ENCODE measurements around the gene OR8J3.
"Not testable (repeated sequence)": the region's sequence is repeated elsewhere in the genome, so short reads cannot be mapped to it uniquely, and the experiment has no call there.

The OR8J3 gene

DNA sequence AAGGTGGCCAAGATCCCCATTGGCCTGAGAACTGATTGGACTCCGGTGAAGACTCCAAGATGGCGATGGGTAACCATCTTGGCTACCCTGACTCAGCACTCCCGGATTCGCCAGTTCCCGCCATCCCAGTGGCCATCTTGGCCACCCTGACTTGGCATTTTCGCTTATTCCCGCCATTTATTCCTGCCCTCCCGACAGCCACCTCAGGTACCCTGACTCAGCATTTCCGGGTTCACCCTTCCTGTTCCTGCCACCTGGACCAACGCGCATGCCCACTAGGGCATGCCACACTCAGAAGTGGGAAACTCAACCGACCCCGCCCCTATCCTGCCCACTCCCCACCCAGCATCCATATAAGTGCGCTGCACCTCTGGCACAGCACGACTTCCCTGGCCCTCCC is 12.3 kb upstream of the OR8J3 start:
- Histone ChIP-seq H3K27ac (ENCODE audit: insufficient read depth in 1 of 2, low read depth in 1 of 2, low read length in 2 of 2, poor library complexity in 1 of 2, severe bottlenecking in 2 of 2) (no peak overlapping the region), H3K4me3 (ENCODE audit: control insufficient read depth in 1 of 7, extremely low read depth in 1 of 7, insufficient read depth in 4 of 7, low read depth in 2 of 7, low read length in 6 of 7) (no peak overlapping the region), H3K27me3 (replicated peaks in 2 of 5; ENCODE audit: control insufficient read depth in 4 of 5, insufficient read depth in 5 of 5, low read length in 4 of 5) (no peaks in the 10 kb centered on the region), H3K4me1 (ENCODE audit: control extremely low read depth in 1 of 4, control insufficient read depth in 4 of 4, insufficient read depth in 4 of 4, low read length in 3 of 4) (no peaks in the 10 kb centered on the region), H3K36me3 (ENCODE audit: control insufficient read depth in 4 of 4, insufficient read depth in 4 of 4, low read length in 3 of 4) (no peaks in the 10 kb centered on the region), H3K9me3 (ENCODE audit: control extremely low read depth in 1 of 5, control insufficient read depth in 4 of 5, insufficient read depth in 2 of 5, low read depth in 1 of 5, low read length in 4 of 5) (peaks cover 0 to 10% (median 3%) of the 10 kb centered on the region in 5 experiments)
- no peak for DNase-seq
- POLR2A ChIA-PET = no interaction called here
- WGBS (ENCODE audit: insufficient coverage) = 96% methylated on average over 13 of the region's 15 CpGs
- CTCF ChIA-PET = no interaction called here

- CTCF ChIA-PET = no interaction called here
- WGBS (ENCODE audit: insufficient coverage) = no CpG with 5 or more reads among the region's 1 CpG
These were observed 11.4 kb upstream of the OR8J3 start for GRCh38 chr11:56151376-56151775.

GRCh38 chr11:56143681-56144080 is 3.7 kb upstream of the OR8J3 start:
- CTCF ChIA-PET, POLR2A ChIA-PET: not testable (repeated sequence)
- no CpG with 5 or more reads among the region's 30 CpGs for WGBS (ENCODE audit: insufficient coverage)

More at GRCh38 chr11:56151376-56151775, 11.4 kb upstream of the OR8J3 start:
- no peak for DNase-seq
- Histone ChIP-seq H3K9me3 (ENCODE audit: control extremely low read depth in 1 of 5, control insufficient read depth in 4 of 5, insufficient read depth in 2 of 5, low read depth in 1 of 5, low read length in 4 of 5) (peaks cover 0 to 10% (median 3%) of the 10 kb centered on the region in 5 experiments), H3K4me1 (ENCODE audit: control extremely low read depth in 1 of 4, control insufficient read depth in 4 of 4, insufficient read depth in 4 of 4, low read length in 3 of 4) (no peaks in the 10 kb centered on the region), H3K27ac (ENCODE audit: insufficient read depth in 1 of 2, low read depth in 1 of 2, low read length in 2 of 2, poor library complexity in 1 of 2, severe bottlenecking in 2 of 2) (no peak overlapping the region), H3K27me3 (replicated peaks in 2 of 5; ENCODE audit: control insufficient read depth in 4 of 5, insufficient read depth in 5 of 5, low read length in 4 of 5) (no peaks in the 10 kb centered on the region), H3K4me3 (ENCODE audit: control insufficient read depth in 1 of 7, extremely low read depth in 1 of 7, insufficient read depth in 4 of 7, low read depth in 2 of 7, low read length in 6 of 7) (no peak overlapping the region), H3K36me3 (ENCODE audit: control insufficient read depth in 4 of 4, insufficient read depth in 4 of 4, low read length in 3 of 4) (no peaks in the 10 kb centered on the region)
- POLR2A ChIA-PET = no interaction called here

DNA sequence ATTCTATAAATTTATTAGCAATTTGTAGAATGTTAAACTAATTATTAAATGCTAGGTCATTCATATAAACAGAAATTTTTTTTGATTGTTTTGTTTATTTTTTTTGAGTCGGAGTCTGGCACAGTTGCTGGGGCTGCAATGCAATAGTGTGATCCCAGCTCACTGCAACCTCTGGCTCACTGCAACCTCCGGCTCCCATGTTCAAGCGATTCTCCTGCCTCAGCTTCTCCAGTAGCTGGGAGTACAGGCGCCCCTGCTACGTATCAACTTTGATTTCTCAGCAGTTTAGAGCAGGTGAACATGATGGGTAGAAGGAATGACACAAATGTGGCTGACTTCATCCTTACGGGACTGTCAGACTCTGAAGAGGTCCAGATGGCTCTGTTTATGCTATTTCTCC is 17.9 kb downstream of the OR8J3 start, which contains the start of gene OR8H3:
TSS of gene OR8H3 (plus strand) at position 301 of the 400 bp plus-strand sequence. CDS start at position 301, 0 bp downstream.
- Histone ChIP-seq H3K27ac (ENCODE audit: insufficient read depth in 1 of 2, low read depth in 1 of 2, low read length in 2 of 2, poor library complexity in 1 of 2, severe bottlenecking in 2 of 2) (no peak within 1 kb of the TSS), H3K4me1 (ENCODE audit: control extremely low read depth in 1 of 4, control insufficient read depth in 4 of 4, insufficient read depth in 4 of 4, low read length in 3 of 4) (no peaks in the 10 kb centered on the region), H3K36me3 (ENCODE audit: control insufficient read depth in 4 of 4, insufficient read depth in 4 of 4, low read length in 3 of 4) (no peaks in the 10 kb centered on the region), H3K27me3 (replicated peaks in 2 of 5; ENCODE audit: control insufficient read depth in 4 of 5, insufficient read depth in 5 of 5, low read length in 4 of 5) (no peaks in the 10 kb centered on the region), H3K4me3 (ENCODE audit: control insufficient read depth in 1 of 7, extremely low read depth in 1 of 7, insufficient read depth in 4 of 7, low read depth in 2 of 7, low read length in 6 of 7) (no peak within 1 kb of the TSS), H3K9me3 (ENCODE audit: control extremely low read depth in 1 of 5, control insufficient read depth in 4 of 5, insufficient read depth in 2 of 5, low read depth in 1 of 5, low read length in 4 of 5) (no peaks in the 10 kb centered on the region)
- WGBS (ENCODE audit: insufficient coverage) = 100% methylated on average over 3 of the region's 6 CpGs
- POLR2A ChIA-PET = no interaction called here
- CTCF ChIA-PET = no interaction called here
- DNase-seq = no peak

More at GRCh38 chr11:56143681-56144080, 3.7 kb upstream of the OR8J3 start:
- not testable (repeated sequence) for H3K27ac ChIP-seq (ENCODE audit: insufficient read depth in 1 of 2, low read depth in 1 of 2, low read length in 2 of 2, poor library complexity in 1 of 2, severe bottlenecking in 2 of 2); H3K9me3 ChIP-seq (ENCODE audit: control extremely low read depth in 1 of 5, control insufficient read depth in 4 of 5, insufficient read depth in 2 of 5, low read depth in 1 of 5, low read length in 4 of 5); H3K36me3 ChIP-seq (ENCODE audit: control insufficient read depth in 4 of 4, insufficient read depth in 4 of 4, low read length in 3 of 4); H3K4me1 ChIP-seq (ENCODE audit: control extremely low read depth in 1 of 4, control insufficient read depth in 4 of 4, insufficient read depth in 4 of 4, low read length in 3 of 4); DNase-seq; H3K27me3 ChIP-seq (replicated peaks in 2 of 5; ENCODE audit: control insufficient read depth in 4 of 5, insufficient read depth in 5 of 5, low read length in 4 of 5); H3K4me3 ChIP-seq (ENCODE audit: control insufficient read depth in 1 of 7, extremely low read depth in 1 of 7, insufficient read depth in 4 of 7, low read depth in 2 of 7, low read length in 6 of 7)

DNA sequence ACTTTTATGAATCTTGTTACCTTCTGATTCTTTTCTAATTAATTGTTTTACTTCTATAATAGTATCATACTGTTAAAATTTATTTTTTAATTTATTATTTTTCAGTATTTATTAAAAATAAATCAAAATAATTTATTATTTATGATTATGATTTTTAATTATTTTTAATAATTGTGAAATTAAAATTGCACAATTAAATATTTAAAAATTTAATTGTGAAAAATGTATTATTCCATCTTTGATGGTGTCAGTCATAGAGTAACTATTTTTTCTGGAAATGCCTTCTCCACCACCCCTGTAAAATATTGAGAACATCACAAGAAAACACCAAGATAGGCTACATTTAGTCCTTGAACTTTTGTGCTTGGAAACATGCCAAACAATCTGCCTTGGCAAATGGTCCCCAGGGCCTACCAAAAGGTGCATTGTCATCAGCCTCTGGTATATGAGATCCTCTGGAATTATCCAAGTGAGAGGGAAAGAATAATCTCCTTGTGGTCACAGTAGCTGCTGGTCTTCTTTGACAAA is 36.7 kb downstream of the OR8J3 start, which contains the start of gene OR8H2:
TSS of gene OR8H2 (plus strand) at position 478 of the 528 bp plus-strand sequence. CDS start 1,356 bp downstream, outside the sequence.
- no peak for DNase-seq
- Histone ChIP-seq H3K36me3 (ENCODE audit: control insufficient read depth in 4 of 4, insufficient read depth in 4 of 4, low read length in 3 of 4) (no peaks in the 10 kb centered on the region), H3K4me3 (ENCODE audit: control insufficient read depth in 1 of 7, extremely low read depth in 1 of 7, insufficient read depth in 4 of 7, low read depth in 2 of 7, low read length in 6 of 7) (no peak within 1 kb of the TSS), H3K4me1 (ENCODE audit: control extremely low read depth in 1 of 4, control insufficient read depth in 4 of 4, insufficient read depth in 4 of 4, low read length in 3 of 4) (no peaks in the 10 kb centered on the region), H3K9me3 (ENCODE audit: control extremely low read depth in 1 of 5, control insufficient read depth in 4 of 5, insufficient read depth in 2 of 5, low read depth in 1 of 5, low read length in 4 of 5) (peaks cover 0 to 3% (median 0%) of the 10 kb centered on the region in 5 experiments), H3K27ac (ENCODE audit: insufficient read depth in 1 of 2, low read depth in 1 of 2, low read length in 2 of 2, poor library complexity in 1 of 2, severe bottlenecking in 2 of 2) (no peak within 1 kb of the TSS), H3K27me3 (replicated peaks in 2 of 5; ENCODE audit: control insufficient read depth in 4 of 5, insufficient read depth in 5 of 5, low read length in 4 of 5) (no peaks in the 10 kb centered on the region)
- ChIA-PET CTCF (no interaction called here), POLR2A (no interaction called here)

DNA sequence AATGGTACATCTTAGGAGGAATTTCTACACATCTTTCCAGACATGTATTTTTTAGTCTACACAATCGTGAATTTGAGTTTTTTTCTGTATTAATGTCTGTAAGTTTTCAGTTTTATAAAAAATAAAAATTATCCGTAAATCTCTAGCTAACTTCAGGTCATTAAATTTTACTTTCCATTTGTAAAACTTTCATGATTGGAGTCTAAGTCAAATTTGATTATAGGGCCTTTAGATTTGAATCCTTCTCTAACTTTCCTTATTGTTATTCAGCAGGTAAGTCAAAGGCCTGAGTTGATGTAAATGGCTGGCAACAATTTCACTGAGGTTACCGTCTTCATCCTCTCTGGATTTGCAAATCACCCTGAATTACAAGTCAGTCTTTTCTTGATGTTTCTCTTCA is 47.0 kb downstream of the OR8J3 start, which contains the start of gene OR8I2:
TSS of gene OR8I2 (plus strand) at position 301 of the 400 bp plus-strand sequence. CDS start at position 301, 0 bp downstream.
- Histone ChIP-seq H3K4me3 (ENCODE audit: control insufficient read depth in 1 of 7, extremely low read depth in 1 of 7, insufficient read depth in 4 of 7, low read depth in 2 of 7, low read length in 6 of 7) (no peak within 1 kb of the TSS), H3K4me1 (ENCODE audit: control extremely low read depth in 1 of 4, control insufficient read depth in 4 of 4, insufficient read depth in 4 of 4, low read length in 3 of 4) (no peaks in the 10 kb centered on the region), H3K9me3 (ENCODE audit: control extremely low read depth in 1 of 5, control insufficient read depth in 4 of 5, insufficient read depth in 2 of 5, low read depth in 1 of 5, low read length in 4 of 5) (no peaks in the 10 kb centered on the region), H3K27ac (ENCODE audit: insufficient read depth in 1 of 2, low read depth in 1 of 2, low read length in 2 of 2, poor library complexity in 1 of 2, severe bottlenecking in 2 of 2) (no peak within 1 kb of the TSS), H3K36me3 (ENCODE audit: control insufficient read depth in 4 of 4, insufficient read depth in 4 of 4, low read length in 3 of 4) (no peaks in the 10 kb centered on the region), H3K27me3 (replicated peaks in 2 of 5; ENCODE audit: control insufficient read depth in 4 of 5, insufficient read depth in 5 of 5, low read length in 4 of 5) (no peaks in the 10 kb centered on the region)
- POLR2A ChIA-PET = no interaction called here
- 93% methylated on average over 1 of the region's 3 CpGs for WGBS (ENCODE audit: insufficient coverage)
- no peak for DNase-seq
- CTCF ChIA-PET = no interaction called here

GRCh38 chr11:56089697-56090096 is 50.3 kb downstream of the OR8J3 start:
- Histone ChIP-seq H3K27ac (ENCODE audit: insufficient read depth in 1 of 2, low read depth in 1 of 2, low read length in 2 of 2, poor library complexity in 1 of 2, severe bottlenecking in 2 of 2) (no peak overlapping the region), H3K27me3 (replicated peaks in 2 of 5; ENCODE audit: control insufficient read depth in 4 of 5, insufficient read depth in 5 of 5, low read length in 4 of 5) (no peaks in the 10 kb centered on the region), H3K9me3 (ENCODE audit: control extremely low read depth in 1 of 5, control insufficient read depth in 4 of 5, insufficient read depth in 2 of 5, low read depth in 1 of 5, low read length in 4 of 5) (no peaks in the 10 kb centered on the region), H3K36me3 (ENCODE audit: control insufficient read depth in 4 of 4, insufficient read depth in 4 of 4, low read length in 3 of 4) (no peaks in the 10 kb centered on the region), H3K4me1 (ENCODE audit: control extremely low read depth in 1 of 4, control insufficient read depth in 4 of 4, insufficient read depth in 4 of 4, low read length in 3 of 4) (no peaks in the 10 kb centered on the region), H3K4me3 (ENCODE audit: control insufficient read depth in 1 of 7, extremely low read depth in 1 of 7, insufficient read depth in 4 of 7, low read depth in 2 of 7, low read length in 6 of 7) (no peak overlapping the region)
- POLR2A ChIA-PET = no interaction called here
- CTCF ChIA-PET = no interaction called here
- WGBS (ENCODE audit: insufficient coverage) = no CpG with 5 or more reads among the region's 3 CpGs
- no peak for DNase-seq
